ENCODE results near the gene ZNF75A.

The ZNF75A gene

DNA sequence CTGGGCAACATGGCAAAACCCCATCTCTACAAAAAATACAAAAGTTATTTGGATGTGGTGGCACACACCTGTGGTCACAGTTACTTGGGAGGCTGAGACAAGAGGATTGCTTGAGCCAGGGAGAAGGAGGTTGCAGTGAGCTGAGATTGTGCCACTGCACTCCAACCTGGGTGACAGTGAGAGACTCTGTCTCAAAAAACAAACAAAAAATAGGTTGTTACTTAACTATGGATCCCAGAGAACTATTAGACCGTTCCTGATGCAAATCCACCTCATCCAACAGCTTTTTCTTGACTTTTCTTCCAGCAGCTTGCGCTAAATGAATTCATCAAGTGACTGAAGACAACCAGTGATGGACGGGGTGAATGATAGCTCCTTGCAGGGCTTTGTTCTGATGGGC lies 50.3 kb downstream of the ZNF75A start, which contains the start of gene OR2C1:
Gene OR2C1, plus strand, starts transcription at position 301 of the 400 bp plus-strand sequence. Its CDS starts 52 bp downstream, at position 353.
- H2BK5ac ChIP-seq (ENCODE audit: low read length): no peak within 1 kb of the TSS
- no peak for DNase-seq (ENCODE audit: low spot score)
- no peaks in the 10 kb centered on the region for H3K27me3 ChIP-seq (ENCODE audit: control insufficient read depth in 3 of 3, insufficient read depth in 3 of 3, low read depth in 1 of 3, low read length in 3 of 3)
- H3K4ac ChIP-seq (ENCODE audit: low read length): no peak within 1 kb of the TSS
- H2BK120ac ChIP-seq (ENCODE audit: low read depth, low read length): no peak within 1 kb of the TSS
- no peaks in the 10 kb centered on the region for H3K79me1 ChIP-seq (ENCODE audit: low read depth, low read length)
- H4K8ac ChIP-seq (ENCODE audit: low read depth, low read length): no peak within 1 kb of the TSS
- no CpG with 5 or more reads among the region's 3 CpGs for WGBS, 2 donors (ENCODE audit: extremely low coverage in 2 of 2, insufficient read length in 2 of 2, insufficient replicate concordance in 1 of 2)
- H3K4me1 ChIP-seq (ENCODE audit: control insufficient read depth in 2 of 2, insufficient read depth in 1 of 2, low read depth in 1 of 2, low read length in 2 of 2): no peaks in the 10 kb centered on the region
- no peak within 1 kb of the TSS for H3K18ac ChIP-seq (ENCODE audit: low read length)
- no peaks in the 10 kb centered on the region for H3K36me3 ChIP-seq (replicated peaks in 1 of 2; ENCODE audit: control insufficient read depth in 2 of 2, insufficient read depth in 2 of 2, low read length in 2 of 2)
- no peak within 1 kb of the TSS for H2AFZ ChIP-seq (ENCODE audit: low read length)
- no peak within 1 kb of the TSS for H3K9ac ChIP-seq (ENCODE audit: low read depth, low read length, poor library complexity)
- no peak within 1 kb of the TSS for H2AK5ac ChIP-seq (ENCODE audit: low read depth, low read length)
- no peak within 1 kb of the TSS for H3K4me2 ChIP-seq (ENCODE audit: insufficient read depth, low read length, poor library complexity, severe bottlenecking)
- peaks cover 0 to 7% of the 10 kb centered on the region in 2 donors for H3K9me3 ChIP-seq (replicated peaks in 1 of 2; ENCODE audit: control insufficient read depth in 2 of 2, insufficient read depth in 1 of 2, low read depth in 1 of 2, low read length in 2 of 2)
- no peak within 1 kb of the TSS for H2BK15ac ChIP-seq (ENCODE audit: low read length)
- no peak within 1 kb of the TSS for H3K23ac ChIP-seq (ENCODE audit: low read depth, low read length, poor library complexity)
- no peak within 1 kb of the TSS for H4K91ac ChIP-seq (ENCODE audit: low read depth, low read length, poor library complexity)
- no peak within 1 kb of the TSS for H2BK12ac ChIP-seq (ENCODE audit: low read length)
- H3K27ac ChIP-seq (replicated peaks; ENCODE audit: low read length): no peak within 1 kb of the TSS
- H3K4me3 ChIP-seq (ENCODE audit: low read length in 2 of 2): peak within 1 kb of the TSS in 1 of 2 donors; percentile 60
- H3K14ac ChIP-seq (ENCODE audit: low read length): no peak within 1 kb of the TSS

DNA sequence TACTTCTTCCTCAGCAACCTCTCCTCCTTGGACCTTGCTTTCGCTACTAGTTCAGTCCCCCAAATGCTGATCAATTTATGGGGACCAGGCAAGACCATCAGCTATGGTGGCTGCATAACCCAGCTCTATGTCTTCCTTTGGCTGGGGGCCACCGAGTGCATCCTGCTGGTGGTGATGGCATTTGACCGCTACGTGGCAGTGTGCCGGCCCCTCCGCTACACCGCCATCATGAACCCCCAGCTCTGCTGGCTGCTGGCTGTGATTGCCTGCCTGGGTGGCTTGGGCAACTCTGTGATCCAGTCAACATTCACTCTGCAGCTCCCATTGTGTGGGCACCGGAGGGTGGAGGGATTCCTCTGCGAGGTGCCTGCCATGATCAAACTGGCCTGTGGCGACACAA lies 50.8 kb downstream of the ZNF75A start:
- Histone ChIP-seq H3K27ac (replicated peaks; ENCODE audit: low read length) (no peak overlapping the region), H4K91ac (ENCODE audit: low read depth, low read length, poor library complexity) (no peak overlapping the region), H2AK5ac (ENCODE audit: low read depth, low read length) (no peak overlapping the region), H2BK12ac (ENCODE audit: low read length) (no peak overlapping the region), H3K9ac (ENCODE audit: low read depth, low read length, poor library complexity) (no peak overlapping the region), H3K23ac (ENCODE audit: low read depth, low read length, poor library complexity) (no peak overlapping the region), H3K79me1 (ENCODE audit: low read depth, low read length) (no peaks in the 10 kb centered on the region), H2BK120ac (ENCODE audit: low read depth, low read length) (no peak overlapping the region), H3K4me1 (ENCODE audit: control insufficient read depth in 2 of 2, insufficient read depth in 1 of 2, low read depth in 1 of 2, low read length in 2 of 2) (no peaks in the 10 kb centered on the region), H3K14ac (ENCODE audit: low read length) (no peak overlapping the region), H3K36me3 (replicated peaks in 1 of 2; ENCODE audit: control insufficient read depth in 2 of 2, insufficient read depth in 2 of 2, low read length in 2 of 2) (no peaks in the 10 kb centered on the region), H4K8ac (ENCODE audit: low read depth, low read length) (no peak overlapping the region), H3K4me2 (ENCODE audit: insufficient read depth, low read length, poor library complexity, severe bottlenecking) (no peak overlapping the region), H3K4me3 (ENCODE audit: low read length in 2 of 2) (peak overlapping the region in 1 of 2 donors; percentile 60), H2BK5ac (ENCODE audit: low read length) (no peak overlapping the region), H3K27me3 (ENCODE audit: control insufficient read depth in 3 of 3, insufficient read depth in 3 of 3, low read depth in 1 of 3, low read length in 3 of 3) (peaks cover 0 to 4% (median 0%) of the 10 kb centered on the region in 3 experiments), H2AFZ (ENCODE audit: low read length) (no peak overlapping the region), H3K9me3 (replicated peaks in 1 of 2; ENCODE audit: control insufficient read depth in 2 of 2, insufficient read depth in 1 of 2, low read depth in 1 of 2, low read length in 2 of 2) (peaks cover 0 to 6% of the 10 kb centered on the region in 2 donors), H3K18ac (ENCODE audit: low read length) (no peak overlapping the region), H2BK15ac (ENCODE audit: low read length) (no peak overlapping the region), H3K4ac (ENCODE audit: low read length) (no peak overlapping the region)
- no CpG with 5 or more reads among the region's 10 CpGs for WGBS, 2 donors (ENCODE audit: extremely low coverage in 2 of 2, insufficient read length in 2 of 2, insufficient replicate concordance in 1 of 2)
- no peak for DNase-seq (ENCODE audit: low spot score)

DNA sequence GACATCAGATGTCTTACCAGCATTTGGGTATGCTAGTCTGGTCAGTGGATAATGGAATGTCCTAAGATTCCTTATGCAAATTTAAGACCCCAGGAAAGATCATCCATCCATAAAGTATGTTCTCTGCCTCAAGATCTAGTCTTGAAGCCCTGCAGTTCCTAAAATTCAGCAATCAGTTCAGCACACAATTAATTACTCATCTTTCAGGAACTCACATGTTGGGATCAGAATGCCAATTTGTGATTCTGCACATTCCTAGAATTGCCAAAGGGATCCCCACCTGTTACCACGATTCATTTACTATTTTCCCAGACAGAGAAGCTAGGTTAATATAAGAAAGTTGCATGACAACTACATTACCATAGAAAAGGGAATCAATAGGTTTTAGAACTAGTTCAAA lies 53.6 kb downstream of the ZNF75A start:
- H4K91ac ChIP-seq (ENCODE audit: low read depth, low read length, poor library complexity): no peak overlapping the region
- no peak overlapping the region for H3K18ac ChIP-seq (ENCODE audit: low read length)
- no peak overlapping the region for H3K4me3 ChIP-seq (ENCODE audit: low read length in 2 of 2)
- DNase-seq (ENCODE audit: low spot score): no peak
- no peak overlapping the region for H2BK12ac ChIP-seq (ENCODE audit: low read length)
- no peak overlapping the region for H2BK5ac ChIP-seq (ENCODE audit: low read length)
- H2BK15ac ChIP-seq (ENCODE audit: low read length): no peak overlapping the region
- no peak overlapping the region for H3K4me2 ChIP-seq (ENCODE audit: insufficient read depth, low read length, poor library complexity, severe bottlenecking)
- peaks cover 0 to 4% (median 0%) of the 10 kb centered on the region in 3 experiments for H3K27me3 ChIP-seq (ENCODE audit: control insufficient read depth in 3 of 3, insufficient read depth in 3 of 3, low read depth in 1 of 3, low read length in 3 of 3)
- no peak overlapping the region for H2BK120ac ChIP-seq (ENCODE audit: low read depth, low read length)
- no peaks in the 10 kb centered on the region for H3K36me3 ChIP-seq (replicated peaks in 1 of 2; ENCODE audit: control insufficient read depth in 2 of 2, insufficient read depth in 2 of 2, low read length in 2 of 2)
- no peak overlapping the region for H4K8ac ChIP-seq (ENCODE audit: low read depth, low read length)
- H3K9ac ChIP-seq (ENCODE audit: low read depth, low read length, poor library complexity): no peak overlapping the region
- WGBS, 2 donors (ENCODE audit: extremely low coverage in 2 of 2, insufficient read length in 2 of 2, insufficient replicate concordance in 1 of 2): no CpG with 5 or more reads among the region's 1 CpG
- no peaks in the 10 kb centered on the region for H3K4me1 ChIP-seq (ENCODE audit: control insufficient read depth in 2 of 2, insufficient read depth in 1 of 2, low read depth in 1 of 2, low read length in 2 of 2)
- no peak overlapping the region for H3K23ac ChIP-seq (ENCODE audit: low read depth, low read length, poor library complexity)
- no peak overlapping the region for H3K27ac ChIP-seq (replicated peaks; ENCODE audit: low read length)
- no peaks in the 10 kb centered on the region for H3K79me1 ChIP-seq (ENCODE audit: low read depth, low read length)
- H2AFZ ChIP-seq (ENCODE audit: low read length): no peak overlapping the region
- no peak overlapping the region for H2AK5ac ChIP-seq (ENCODE audit: low read depth, low read length)
- no peak overlapping the region for H3K14ac ChIP-seq (ENCODE audit: low read length)
- H3K4ac ChIP-seq (ENCODE audit: low read length): no peak overlapping the region
- peaks cover 0 to 6% of the 10 kb centered on the region in 2 donors for H3K9me3 ChIP-seq (replicated peaks in 1 of 2; ENCODE audit: control insufficient read depth in 2 of 2, insufficient read depth in 1 of 2, low read depth in 1 of 2, low read length in 2 of 2)

DNA sequence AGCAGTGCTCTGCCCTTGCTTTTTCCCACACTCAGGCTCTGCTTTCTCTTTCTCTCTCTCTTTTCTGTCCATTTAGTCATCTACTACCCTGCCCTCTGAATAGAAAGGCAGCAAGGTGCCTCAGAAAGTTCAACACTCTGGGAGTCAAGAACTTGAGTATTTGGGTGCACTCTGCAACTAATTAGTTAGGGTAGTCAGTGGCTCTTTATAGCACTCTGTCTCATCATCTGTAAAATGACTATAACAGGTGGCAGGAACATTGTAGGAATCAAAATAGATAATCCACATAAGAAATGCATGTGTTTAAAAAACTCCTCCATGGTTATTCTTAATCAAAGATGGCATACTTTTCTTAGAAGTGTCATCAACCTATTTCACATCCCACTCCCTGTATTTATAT lies 57.6 kb downstream of the ZNF75A start:
- Histone ChIP-seq H3K4me1 (ENCODE audit: control insufficient read depth in 2 of 2, insufficient read depth in 1 of 2, low read depth in 1 of 2, low read length in 2 of 2) (no peaks in the 10 kb centered on the region), H3K14ac (ENCODE audit: low read length) (no peak overlapping the region), H3K4me2 (ENCODE audit: insufficient read depth, low read length, poor library complexity, severe bottlenecking) (no peak overlapping the region), H3K27me3 (ENCODE audit: control insufficient read depth in 3 of 3, insufficient read depth in 3 of 3, low read depth in 1 of 3, low read length in 3 of 3) (peaks cover 0 to 4% (median 0%) of the 10 kb centered on the region in 3 experiments), H3K9me3 (replicated peaks in 1 of 2; ENCODE audit: control insufficient read depth in 2 of 2, insufficient read depth in 1 of 2, low read depth in 1 of 2, low read length in 2 of 2) (peaks cover 0 to 6% of the 10 kb centered on the region in 2 donors), H2BK120ac (ENCODE audit: low read depth, low read length) (no peak overlapping the region), H3K4ac (ENCODE audit: low read length) (no peak overlapping the region), H2BK12ac (ENCODE audit: low read length) (no peak overlapping the region), H2BK15ac (ENCODE audit: low read length) (no peak overlapping the region), H3K27ac (replicated peaks; ENCODE audit: low read length) (no peak overlapping the region), H3K23ac (ENCODE audit: low read depth, low read length, poor library complexity) (no peak overlapping the region), H3K79me1 (ENCODE audit: low read depth, low read length) (peaks cover 4% of the 10 kb centered on the region), H3K4me3 (ENCODE audit: low read length in 2 of 2) (no peak overlapping the region), H4K8ac (ENCODE audit: low read depth, low read length) (no peak overlapping the region), H3K9ac (ENCODE audit: low read depth, low read length, poor library complexity) (no peak overlapping the region), H3K18ac (ENCODE audit: low read length) (no peak overlapping the region), H2AFZ (ENCODE audit: low read length) (no peak overlapping the region), H2BK5ac (ENCODE audit: low read length) (no peak overlapping the region), H2AK5ac (ENCODE audit: low read depth, low read length) (no peak overlapping the region), H4K91ac (ENCODE audit: low read depth, low read length, poor library complexity) (no peak overlapping the region), H3K36me3 (replicated peaks in 1 of 2; ENCODE audit: control insufficient read depth in 2 of 2, insufficient read depth in 2 of 2, low read length in 2 of 2) (no peaks in the 10 kb centered on the region)
- DNase-seq (ENCODE audit: low spot score): no peak
